Tibial nerve (tissue), 4 donors: ENCODE measurements around the gene ZNF670. TPM values are rescaled to one million over a fixed set of nuclear protein-coding genes. Genes with fewer than 3 reads are reported as not detected.
"Not testable (repeated sequence)": the region's sequence is repeated elsewhere in the genome, so short reads cannot be mapped to it uniquely, and the experiment has no call there.

Experiments used
- DNase-seq, 2 donors: peaks; one replicate each; pipeline ENCODE4 v3.0.0-alpha.2; 2019; ENCODE audit warnings: low spot score in 2 of 2
- H3K27ac ChIP-seq, 4 donors: fragments of 200-600 bp; sonication (generic) in 3 of 4; one replicate each; pipeline ENCODE4 v1.5.1; 2017 to 2019; ENCODE audit warnings: mild to moderate bottlenecking in 1 of 4
- H3K27me3 ChIP-seq, 2 donors: fragments of 200-600 bp; sonication (generic) in 1 of 2; one replicate each; pipeline versions ENCODE4 v1.5.1 to v1.6.0; 2017 to 2019
- H3K36me3 ChIP-seq, 3 donors: fragments of 200-600 bp; sonication (generic); one replicate each; pipeline ENCODE4 v1.5.1; 2018 to 2019
- H3K4me1 ChIP-seq, 4 donors: fragments of 200-600 bp; sonication (generic) in 3 of 4; one replicate each; pipeline ENCODE4 v1.5.1; 2017 to 2019
- H3K4me3 ChIP-seq, 4 donors: fragments of 200-600 bp; sonication (generic) in 3 of 4; one replicate each; pipeline ENCODE4 v1.5.1; 2017 to 2019; ENCODE audit warnings: mild to moderate bottlenecking in 1 of 4, moderate library complexity in 1 of 4
- H3K9me3 ChIP-seq, 4 donors: fragments of 200-600 bp; sonication (generic) in 3 of 4; one replicate each; pipeline ENCODE4 v1.5.1; 2017 to 2019
- EP300 ChIP-seq, 2 donors: sonication (generic); formaldehyde crosslinking; IDR thresholded peaks; one replicate each; pipeline ENCODE4 v1.6.1; 2017; ENCODE audit warnings: antibody characterized with exemption in 2 of 2, mild to moderate bottlenecking in 1 of 2
- POLR2A ChIP-seq, 2 donors: fragments of 450-650 bp; IDR thresholded peaks; one replicate each; pipeline ENCODE4 v1.6.1; 2017; ENCODE audit warnings: antibody characterized with exemption in 2 of 2, mild to moderate bottlenecking in 2 of 2, moderate library complexity in 2 of 2
- WGBS, 2 donors: methylation state at CpG; one replicate each; pipeline ENCODE4 v1.1.5; 2018; 5-methylcytosine and 5-hydroxymethylcytosine counted together
- total RNA-seq, 4 donors: library from RNA; depleted of rRNA; stranded (reverse); fragments of >200 nt; gene quantifications; one replicate each; pipeline ENCODE4 v1.1.0, GENCODE V29; 2016
- TF ChIP-seq, protein P1 (sequence below), 5 experiments: fragments of 200-600 bp in 3 of 5; fragments of 450-650 bp in 2 of 5; sonication (generic) in 3 of 5; IDR thresholded peaks; one replicate each; pipeline ENCODE4 v1.5.1; 2016 to 2019; ENCODE audit warnings: antibody characterized with exemption in 5 of 5, mild to moderate bottlenecking in 3 of 5, moderate library complexity in 2 of 5

ZNF670 gene
- total RNA-seq, 4 donors from 2014 or later = 1.4 to 2.3 (median 1.9) TPM

DNA sequence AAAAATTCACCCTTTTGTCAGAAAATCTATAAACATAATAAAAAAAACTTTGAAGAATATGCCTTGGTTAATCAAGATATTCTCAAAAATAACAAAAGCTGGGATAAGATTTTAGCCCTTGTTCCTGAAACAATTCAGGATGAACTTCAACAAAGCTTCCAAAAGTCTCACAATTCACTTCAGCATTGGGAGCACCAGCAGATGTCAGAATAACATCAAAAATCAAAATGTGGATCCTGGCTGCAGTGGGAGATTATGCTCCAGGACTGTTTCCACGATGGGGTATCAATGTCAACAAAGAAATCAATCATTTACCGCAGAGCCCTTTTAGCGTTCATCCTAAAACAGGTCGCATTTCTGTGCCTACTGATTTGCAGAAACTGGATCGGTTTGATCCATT, 35.2 kb downstream of the ZNF670 start:
- Histone ChIP-seq H3K4me3 (no peak overlapping the region), H3K9me3 (peaks cover 0 to 74% (median 26%) of the 10 kb centered on the region in 4 donors), H3K27ac (no peak overlapping the region), H3K27me3 (no peaks in the 10 kb centered on the region), H3K36me3 (peaks cover 0 to 41% (median 0%) of the 10 kb centered on the region in 3 donors), H3K4me1 (no peaks in the 10 kb centered on the region)
- no peak for DNase-seq
- TF ChIP-seq, protein P1, sequence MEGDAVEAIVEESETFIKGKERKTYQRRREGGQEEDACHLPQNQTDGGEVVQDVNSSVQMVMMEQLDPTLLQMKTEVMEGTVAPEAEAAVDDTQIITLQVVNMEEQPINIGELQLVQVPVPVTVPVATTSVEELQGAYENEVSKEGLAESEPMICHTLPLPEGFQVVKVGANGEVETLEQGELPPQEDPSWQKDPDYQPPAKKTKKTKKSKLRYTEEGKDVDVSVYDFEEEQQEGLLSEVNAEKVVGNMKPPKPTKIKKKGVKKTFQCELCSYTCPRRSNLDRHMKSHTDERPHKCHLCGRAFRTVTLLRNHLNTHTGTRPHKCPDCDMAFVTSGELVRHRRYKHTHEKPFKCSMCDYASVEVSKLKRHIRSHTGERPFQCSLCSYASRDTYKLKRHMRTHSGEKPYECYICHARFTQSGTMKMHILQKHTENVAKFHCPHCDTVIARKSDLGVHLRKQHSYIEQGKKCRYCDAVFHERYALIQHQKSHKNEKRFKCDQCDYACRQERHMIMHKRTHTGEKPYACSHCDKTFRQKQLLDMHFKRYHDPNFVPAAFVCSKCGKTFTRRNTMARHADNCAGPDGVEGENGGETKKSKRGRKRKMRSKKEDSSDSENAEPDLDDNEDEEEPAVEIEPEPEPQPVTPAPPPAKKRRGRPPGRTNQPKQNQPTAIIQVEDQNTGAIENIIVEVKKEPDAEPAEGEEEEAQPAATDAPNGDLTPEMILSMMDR (IDR thresholded peaks at IDR 0.05) = peak in 1 of 5 experiments; percentile 10
- TF ChIP-seq EP300 (IDR thresholded peaks at IDR 0.05) (no peak), POLR2A (IDR thresholded peaks at IDR 0.05) (no peak)
- WGBS, 2 donors = 87% methylated on average over 5 of the region's 5 CpGs

DNA sequence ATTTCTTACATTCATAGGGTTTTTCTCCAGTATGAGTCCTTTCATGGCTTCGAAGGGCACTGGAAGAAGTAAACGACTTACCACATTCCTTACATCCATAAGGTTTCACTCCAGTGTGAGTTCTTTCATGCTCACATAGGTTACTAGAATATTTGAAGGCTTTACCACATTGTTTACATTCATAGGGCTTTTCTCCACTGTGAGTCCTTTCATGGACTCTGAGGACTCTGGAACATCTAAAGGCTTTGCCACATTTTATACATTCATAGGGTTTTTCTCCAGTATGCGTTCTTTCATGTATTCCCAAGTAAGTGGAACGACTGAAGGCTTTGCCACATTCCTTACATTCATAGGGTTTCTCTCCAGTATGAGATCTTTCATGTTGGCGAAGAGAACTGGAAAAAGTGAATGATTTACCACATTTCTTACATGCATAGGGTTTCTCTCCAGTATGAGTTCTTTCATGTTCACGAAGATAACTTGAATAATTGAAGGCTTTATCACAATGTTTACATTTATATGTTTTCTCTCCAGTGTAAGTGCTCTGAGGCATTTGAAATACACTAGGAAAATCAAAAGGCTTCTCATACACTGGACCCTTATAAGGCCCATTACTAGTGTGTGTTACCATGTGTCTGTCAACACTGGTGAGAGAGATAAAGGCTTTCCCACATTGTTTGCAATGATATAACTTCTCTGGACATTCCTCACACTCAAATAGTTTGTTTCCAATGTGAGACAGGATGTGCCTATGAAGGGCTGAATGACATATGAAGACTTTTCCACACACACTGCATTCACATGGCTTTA, 40.9 kb downstream of the ZNF670 start:
- 96% methylated on average over 6 of the region's 6 CpGs for WGBS, 2 donors
- Histone ChIP-seq H3K27me3 (no peaks in the 10 kb centered on the region), H3K9me3 (peaks cover 0 to 88% (median 33%) of the 10 kb centered on the region in 4 donors), H3K4me3 (no peak overlapping the region), H3K36me3 (peaks cover 0 to 73% (median 13%) of the 10 kb centered on the region in 3 donors), H3K4me1 (no peaks in the 10 kb centered on the region), H3K27ac (no peak overlapping the region)
- DNase-seq = no peak
- TF ChIP-seq, protein P1 (IDR thresholded peaks at IDR 0.05) = no peak
- TF ChIP-seq POLR2A (IDR thresholded peaks at IDR 0.05) (no peak), EP300 (IDR thresholded peaks at IDR 0.05) (no peak)

DNA sequence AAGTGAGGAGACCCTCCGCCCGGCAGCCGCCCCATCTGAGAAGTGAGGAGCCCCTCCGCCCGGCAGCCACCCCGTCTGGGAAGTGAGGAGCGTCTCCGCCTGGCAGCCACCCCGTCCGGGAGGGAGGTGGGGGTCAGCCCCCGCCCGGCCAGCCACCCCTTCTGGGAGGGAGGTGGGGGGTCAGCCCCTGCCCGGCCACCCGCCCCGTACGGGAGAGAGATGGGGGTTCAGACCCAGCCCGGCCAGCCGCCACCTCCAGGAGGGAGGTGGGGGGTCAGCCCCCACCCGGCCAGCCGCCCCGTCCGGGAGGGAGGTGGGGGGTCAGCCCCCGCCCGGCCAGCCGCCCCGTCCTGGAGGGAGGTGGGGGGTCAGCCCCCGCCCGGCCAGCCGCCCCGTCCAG, 46.3 kb downstream of the ZNF670 start:
- Histone ChIP-seq H3K36me3 (peaks cover 0 to 40% (median 3%) of the 10 kb centered on the region in 3 donors), H3K9me3 (peaks cover 0 to 77% (median 30%) of the 10 kb centered on the region in 4 donors)
- H3K27ac ChIP-seq, H3K27me3 ChIP-seq, H3K4me1 ChIP-seq, DNase-seq, H3K4me3 ChIP-seq: not testable (repeated sequence)
- WGBS, 2 donors = 95 to 100% methylated on average over 4 to 6 of the region's 30 CpGs

Other genes with a start within 250 kb of the ZNF670 start
- gene AHCTF1, start 146.9 kb downstream of the ZNF670 start, total RNA-seq = 10 to 100 TPM; 41.2 to 67.1 (median 45.6) TPM
- under 1 TPM in 1 of 4 donors, not detected in 3; 0.22 TPM for gene ZNF695, start 70.8 kb downstream of the ZNF670 start, total RNA-seq
- 10 to 100 TPM in 1 of 4 donors, 1 to 10 TPM in 3; 6.0 to 12.2 (median 8.7) TPM for gene ZNF669, start 25.5 kb upstream of the ZNF670 start, total RNA-seq
- gene ZNF124, start 93.2 kb upstream of the ZNF670 start, total RNA-seq = 10 to 100 TPM; 11.1 to 34.1 (median 15.6) TPM
- not detected for gene VN1R5, start 177.3 kb upstream of the ZNF670 start, total RNA-seq